Measurements from ENCODE around the gene LGALS9.
"Not testable (repeated sequence)": the region's sequence is repeated elsewhere in the genome, so short reads cannot be mapped to it uniquely, and the experiment has no call there.

LGALS9 gene

GRCh38 chr17:27670791-27671590, 40.0 kb downstream of the LGALS9 start:
- peaks cover 3% of the 10 kb centered on the region for H3K27me3 Mint-ChIP-seq (ENCODE audit: low read depth)
- no peak for TF ChIP-seq CTCF (IDR thresholded peaks at IDR 0.05; ENCODE audit: unreplicated experiment in 3 of 3)
- H3K27ac Mint-ChIP-seq = no peak overlapping the region
- no peaks in the 10 kb centered on the region for H3K36me3 Mint-ChIP-seq (ENCODE audit: low read depth)
- no peak overlapping the region for H3K4me3 Mint-ChIP-seq
- H3K4me1 Mint-ChIP-seq = no peaks in the 10 kb centered on the region
- no peaks in the 10 kb centered on the region for H3K9me3 Mint-ChIP-seq

- H3K9me3 Mint-ChIP-seq = no peaks in the 10 kb centered on the region
- TF ChIP-seq CTCF (IDR thresholded peaks at IDR 0.05; ENCODE audit: unreplicated experiment in 3 of 3) = no peak
- H3K36me3 Mint-ChIP-seq (ENCODE audit: low read depth) = no peaks in the 10 kb centered on the region
- peaks cover 3% of the 10 kb centered on the region for H3K27me3 Mint-ChIP-seq (ENCODE audit: low read depth)
- no peak overlapping the region for H3K4me3 Mint-ChIP-seq
- no peaks in the 10 kb centered on the region for H3K4me1 Mint-ChIP-seq
- no peak overlapping the region for H3K27ac Mint-ChIP-seq
Observed at GRCh38 chr17:27671591-27671910, 40.6 kb downstream of the LGALS9 start.

- not testable (repeated sequence) for H3K9me3 Mint-ChIP-seq; H3K27me3 Mint-ChIP-seq (ENCODE audit: low read depth); H3K4me1 Mint-ChIP-seq; H3K4me3 Mint-ChIP-seq; H3K27ac Mint-ChIP-seq; H3K36me3 Mint-ChIP-seq (ENCODE audit: low read depth)
Observed at GRCh38 chr17:27671977-27672480, 41.0 kb downstream of the LGALS9 start.

- TF ChIP-seq CTCF (IDR thresholded peaks at IDR 0.05; ENCODE audit: unreplicated experiment in 3 of 3) = no peak
- Mint-ChIP-seq H3K4me1 (no peaks in the 10 kb centered on the region), H3K27me3 (ENCODE audit: low read depth) (peaks cover 17% of the 10 kb centered on the region), H3K4me3 (no peak overlapping the region), H3K27ac (no peak overlapping the region), H3K9me3 (no peaks in the 10 kb centered on the region), H3K36me3 (ENCODE audit: low read depth) (no peaks in the 10 kb centered on the region)
Observed at GRCh38 chr17:27674335-27674734, 43.3 kb downstream of the LGALS9 start.

GRCh38 chr17:27677191-27677590, 46.2 kb downstream of the LGALS9 start:
- Mint-ChIP-seq H3K4me3 (no peak overlapping the region), H3K9me3 (no peaks in the 10 kb centered on the region), H3K36me3 (ENCODE audit: low read depth) (no peaks in the 10 kb centered on the region), H3K27me3 (ENCODE audit: low read depth) (peaks cover 18% of the 10 kb centered on the region), H3K4me1 (no peaks in the 10 kb centered on the region), H3K27ac (no peak overlapping the region)
- TF ChIP-seq CTCF (IDR thresholded peaks at IDR 0.05; ENCODE audit: unreplicated experiment in 3 of 3) = no peak

- not testable (repeated sequence) for H3K4me3 Mint-ChIP-seq, H3K27ac Mint-ChIP-seq
Observed at GRCh38 chr17:27686322-27686721, 55.3 kb downstream of the LGALS9 start.

GRCh38 chr17:27690882-27691281, 59.9 kb downstream of the LGALS9 start:
- no peak for TF ChIP-seq CTCF (IDR thresholded peaks at IDR 0.05; ENCODE audit: unreplicated experiment in 3 of 3)
- Mint-ChIP-seq H3K4me1 (peaks cover 14% of the 10 kb centered on the region), H3K9me3 (peaks cover 29% of the 10 kb centered on the region), H3K27me3 (ENCODE audit: low read depth) (peaks cover 17% of the 10 kb centered on the region), H3K36me3 (ENCODE audit: low read depth) (peaks cover 8% of the 10 kb centered on the region), H3K4me3 (no peak overlapping the region), H3K27ac (no peak overlapping the region)

More at GRCh38 chr17:27686322-27686721, 55.3 kb downstream of the LGALS9 start:
- Mint-ChIP-seq H3K27me3 (ENCODE audit: low read depth) (peaks cover 32% of the 10 kb centered on the region), H3K4me1 (peaks cover 14% of the 10 kb centered on the region), H3K9me3 (peaks cover 21% of the 10 kb centered on the region)
- H3K36me3 Mint-ChIP-seq (ENCODE audit: low read depth) = not testable (repeated sequence)

GRCh38 chr17:27695254-27695814, 64.3 kb downstream of the LGALS9 start:
- H3K9me3 Mint-ChIP-seq = peaks cover 31% of the 10 kb centered on the region
- H3K36me3 Mint-ChIP-seq (ENCODE audit: low read depth); H3K4me1 Mint-ChIP-seq; H3K27me3 Mint-ChIP-seq (ENCODE audit: low read depth); H3K4me3 Mint-ChIP-seq; H3K27ac Mint-ChIP-seq: not testable (repeated sequence)

All from nephron (organoid).